Measurements from ENCODE around the gene IL4.
"Not testable (repeated sequence)": the region's sequence is repeated elsewhere in the genome, so short reads cannot be mapped to it uniquely, and the experiment has no call there.

The IL4 gene

GRCh38 chr5:132689513-132689912, 15.7 kb downstream of the IL4 start:
- H3K36me3 ChIP-seq (ENCODE audit: control insufficient read depth, insufficient read depth, low read length) = no peaks in the 10 kb centered on the region
- no peaks in the 10 kb centered on the region for H3K27me3 ChIP-seq (ENCODE audit: control insufficient read depth, insufficient read depth, low read length)
- H3K4me1 ChIP-seq (ENCODE audit: control insufficient read depth, insufficient read depth, low read length) = no peaks in the 10 kb centered on the region
- no peak overlapping the region for H3K4me3 ChIP-seq (ENCODE audit: low read depth, low read length)
- H3K9me3 ChIP-seq (ENCODE audit: control insufficient read depth, insufficient read depth, low read length) = no peaks in the 10 kb centered on the region
- H3K9ac ChIP-seq (ENCODE audit: low read depth, low read length) = no peak overlapping the region

- Histone ChIP-seq H3K36me3 (ENCODE audit: control insufficient read depth, insufficient read depth, low read length) (no peaks in the 10 kb centered on the region), H3K27me3 (ENCODE audit: control insufficient read depth, insufficient read depth, low read length) (no peaks in the 10 kb centered on the region)
These were observed 16.4 kb downstream of the IL4 start for GRCh38 chr5:132690156-132690555.

GRCh38 chr5:132691755-132692631, 18.2 kb downstream of the IL4 start:
- not testable (repeated sequence) for H3K4me3 ChIP-seq (ENCODE audit: low read depth, low read length); H3K9me3 ChIP-seq (ENCODE audit: control insufficient read depth, insufficient read depth, low read length); H3K4me1 ChIP-seq (ENCODE audit: control insufficient read depth, insufficient read depth, low read length); H3K36me3 ChIP-seq (ENCODE audit: control insufficient read depth, insufficient read depth, low read length); H3K9ac ChIP-seq (ENCODE audit: low read depth, low read length); H3K27me3 ChIP-seq (ENCODE audit: control insufficient read depth, insufficient read depth, low read length)

More at GRCh38 chr5:132690156-132690555, 16.4 kb downstream of the IL4 start:
- Histone ChIP-seq H3K4me1 (ENCODE audit: control insufficient read depth, insufficient read depth, low read length) (no peaks in the 10 kb centered on the region), H3K4me3 (ENCODE audit: low read depth, low read length) (no peak overlapping the region), H3K9me3 (ENCODE audit: control insufficient read depth, insufficient read depth, low read length) (no peaks in the 10 kb centered on the region), H3K9ac (ENCODE audit: low read depth, low read length) (no peak overlapping the region)

GRCh38 chr5:132692632-132692967, 18.8 kb downstream of the IL4 start:
- Histone ChIP-seq H3K36me3 (ENCODE audit: control insufficient read depth, insufficient read depth, low read length) (no peaks in the 10 kb centered on the region), H3K9ac (ENCODE audit: low read depth, low read length) (no peak overlapping the region), H3K4me1 (ENCODE audit: control insufficient read depth, insufficient read depth, low read length) (no peaks in the 10 kb centered on the region), H3K27me3 (ENCODE audit: control insufficient read depth, insufficient read depth, low read length) (no peaks in the 10 kb centered on the region), H3K9me3 (ENCODE audit: control insufficient read depth, insufficient read depth, low read length) (no peaks in the 10 kb centered on the region), H3K4me3 (ENCODE audit: low read depth, low read length) (no peak overlapping the region)

GRCh38 chr5:132695956-132696355, 22.2 kb downstream of the IL4 start:
- Histone ChIP-seq H3K36me3 (ENCODE audit: control insufficient read depth, insufficient read depth, low read length) (no peaks in the 10 kb centered on the region), H3K4me3 (ENCODE audit: low read depth, low read length) (no peak overlapping the region), H3K27me3 (ENCODE audit: control insufficient read depth, insufficient read depth, low read length) (no peaks in the 10 kb centered on the region), H3K4me1 (ENCODE audit: control insufficient read depth, insufficient read depth, low read length) (no peaks in the 10 kb centered on the region), H3K9ac (ENCODE audit: low read depth, low read length) (no peak overlapping the region), H3K9me3 (ENCODE audit: control insufficient read depth, insufficient read depth, low read length) (no peaks in the 10 kb centered on the region)

- Histone ChIP-seq H3K36me3 (ENCODE audit: control insufficient read depth, insufficient read depth, low read length) (no peaks in the 10 kb centered on the region), H3K4me1 (ENCODE audit: control insufficient read depth, insufficient read depth, low read length) (no peaks in the 10 kb centered on the region), H3K9ac (ENCODE audit: low read depth, low read length) (no peak overlapping the region), H3K27me3 (ENCODE audit: control insufficient read depth, insufficient read depth, low read length) (no peaks in the 10 kb centered on the region), H3K9me3 (ENCODE audit: control insufficient read depth, insufficient read depth, low read length) (no peaks in the 10 kb centered on the region), H3K4me3 (ENCODE audit: low read depth, low read length) (no peak overlapping the region)
These were observed 31.1 kb downstream of the IL4 start for GRCh38 chr5:132704875-132705274.

GRCh38 chr5:132708645-132709044, 34.9 kb downstream of the IL4 start:
- no peak overlapping the region for H3K9ac ChIP-seq (ENCODE audit: low read depth, low read length)
- no peak overlapping the region for H3K4me3 ChIP-seq (ENCODE audit: low read depth, low read length)
- no peaks in the 10 kb centered on the region for H3K36me3 ChIP-seq (ENCODE audit: control insufficient read depth, insufficient read depth, low read length)
- H3K4me1 ChIP-seq (ENCODE audit: control insufficient read depth, insufficient read depth, low read length) = no peaks in the 10 kb centered on the region
- no peaks in the 10 kb centered on the region for H3K27me3 ChIP-seq (ENCODE audit: control insufficient read depth, insufficient read depth, low read length)
- H3K9me3 ChIP-seq (ENCODE audit: control insufficient read depth, insufficient read depth, low read length) = no peaks in the 10 kb centered on the region

GRCh38 chr5:132714456-132715307, 40.9 kb downstream of the IL4 start:
- no peaks in the 10 kb centered on the region for H3K36me3 ChIP-seq (ENCODE audit: control insufficient read depth, insufficient read depth, low read length)
- no peak overlapping the region for H3K4me3 ChIP-seq (ENCODE audit: low read depth, low read length)
- H3K9me3 ChIP-seq (ENCODE audit: control insufficient read depth, insufficient read depth, low read length) = no peaks in the 10 kb centered on the region
- no peaks in the 10 kb centered on the region for H3K4me1 ChIP-seq (ENCODE audit: control insufficient read depth, insufficient read depth, low read length)
- no peak overlapping the region for H3K9ac ChIP-seq (ENCODE audit: low read depth, low read length)
- H3K27me3 ChIP-seq (ENCODE audit: control insufficient read depth, insufficient read depth, low read length) = no peaks in the 10 kb centered on the region

- H3K9ac ChIP-seq (ENCODE audit: low read depth, low read length) = no peak overlapping the region
- H3K36me3 ChIP-seq (ENCODE audit: control insufficient read depth, insufficient read depth, low read length) = no peaks in the 10 kb centered on the region
- H3K4me1 ChIP-seq (ENCODE audit: control insufficient read depth, insufficient read depth, low read length) = no peaks in the 10 kb centered on the region
- no peak overlapping the region for H3K4me3 ChIP-seq (ENCODE audit: low read depth, low read length)
- H3K9me3 ChIP-seq (ENCODE audit: control insufficient read depth, insufficient read depth, low read length) = no peaks in the 10 kb centered on the region
- no peaks in the 10 kb centered on the region for H3K27me3 ChIP-seq (ENCODE audit: control insufficient read depth, insufficient read depth, low read length)
These were observed 44.9 kb downstream of the IL4 start for GRCh38 chr5:132718544-132719312.

- Histone ChIP-seq H3K36me3 (ENCODE audit: control insufficient read depth, insufficient read depth, low read length) (no peaks in the 10 kb centered on the region), H3K9me3 (ENCODE audit: control insufficient read depth, insufficient read depth, low read length) (no peaks in the 10 kb centered on the region), H3K4me1 (ENCODE audit: control insufficient read depth, insufficient read depth, low read length) (no peaks in the 10 kb centered on the region), H3K27me3 (ENCODE audit: control insufficient read depth, insufficient read depth, low read length) (no peaks in the 10 kb centered on the region), H3K9ac (ENCODE audit: low read depth, low read length) (no peak overlapping the region), H3K4me3 (ENCODE audit: low read depth, low read length) (no peak overlapping the region)
These were observed 52.0 kb downstream of the IL4 start for GRCh38 chr5:132725745-132726144.

- H3K4me1 ChIP-seq (ENCODE audit: control insufficient read depth, insufficient read depth, low read length) = no peaks in the 10 kb centered on the region
- H3K4me3 ChIP-seq (ENCODE audit: low read depth, low read length) = no peak overlapping the region
- no peaks in the 10 kb centered on the region for H3K9me3 ChIP-seq (ENCODE audit: control insufficient read depth, insufficient read depth, low read length)
- no peak overlapping the region for H3K9ac ChIP-seq (ENCODE audit: low read depth, low read length)
- no peaks in the 10 kb centered on the region for H3K27me3 ChIP-seq (ENCODE audit: control insufficient read depth, insufficient read depth, low read length)
- no peaks in the 10 kb centered on the region for H3K36me3 ChIP-seq (ENCODE audit: control insufficient read depth, insufficient read depth, low read length)
These were observed 56.1 kb downstream of the IL4 start for GRCh38 chr5:132729896-132730295.
